Astrocyte (in vitro differentiated cells and primary cell): ENCODE results near the gene OXER1. TPM values are rescaled to one million over a fixed set of nuclear protein-coding genes. Genes with fewer than 3 reads are reported as not detected.

Source experiments
- DNase-seq: peaks from one replicate; pipeline ENCODE4 v3.0.0-alpha.2; 2010; ENCODE audit warnings: low read depth
- FAIRE-seq: peaks from 2 replicates; lab custom pipeline; 2011; peaks lifted over from hg19 to GRCh38; lab: Jason Lieb, UNC
- H2AFZ ChIP-seq: 2 replicates; pipeline ENCODE4 v1.6.0; 2012; ENCODE audit warnings: low read depth, low read length, inconsistent platforms
- H3K27ac ChIP-seq: 2 replicates; pipeline ENCODE4 v1.5.1; 2011; ENCODE audit warnings: low read depth, low read length, inconsistent platforms
- H3K27me3 ChIP-seq: 2 replicates; pipeline ENCODE4 v1.6.0; 2011; ENCODE audit warnings: low read length, inconsistent platforms; ENCODE audit not compliant: insufficient read depth
- H3K36me3 ChIP-seq: 2 replicates; pipeline ENCODE4 v1.5.1; 2011; ENCODE audit warnings: low read length, inconsistent platforms; ENCODE audit not compliant: insufficient read depth
- H3K4me1 ChIP-seq: 2 replicates; pipeline ENCODE4 v1.5.1; 2011; ENCODE audit warnings: low read length, inconsistent platforms; ENCODE audit not compliant: insufficient read depth
- H3K4me2 ChIP-seq: 2 replicates; pipeline ENCODE4 v1.6.0; 2012; ENCODE audit warnings: low read length, inconsistent platforms
- H3K4me3 ChIP-seq: 2 replicates; pipeline ENCODE4 v1.5.1; 2011; ENCODE audit warnings: low read depth, mild to moderate bottlenecking, low read length, inconsistent platforms; ENCODE audit not compliant: insufficient read depth
- H3K79me2 ChIP-seq: 2 replicates; pipeline ENCODE4 v1.6.0; 2012; ENCODE audit warnings: mild to moderate bottlenecking, low read length, inconsistent platforms; ENCODE audit not compliant: insufficient read depth
- H3K9ac ChIP-seq: 2 replicates; pipeline ENCODE4 v1.6.0; 2012; ENCODE audit warnings: mild to moderate bottlenecking, low read length, inconsistent platforms
- H3K9me3 ChIP-seq: 2 replicates; pipeline ENCODE4 v1.5.1; 2012; ENCODE audit warnings: low read depth, mild to moderate bottlenecking, low read length, inconsistent platforms; ENCODE audit not compliant: insufficient read depth
- H4K20me1 ChIP-seq: 2 replicates; pipeline ENCODE4 v1.6.0; 2012; ENCODE audit warnings: low read length, inconsistent platforms; ENCODE audit not compliant: insufficient read depth
- H3K27ac Mint-ChIP-seq: one replicate; pipeline ENCODE4 v1.8.0; 2021; ENCODE audit warnings: mild to moderate bottlenecking, mixed read lengths; ENCODE audit not compliant: unreplicated experiment
- H3K27me3 Mint-ChIP-seq: one replicate; pipeline ENCODE4 v1.8.0; 2021; ENCODE audit warnings: low read depth, mixed read lengths; ENCODE audit not compliant: unreplicated experiment
- H3K36me3 Mint-ChIP-seq: one replicate; pipeline ENCODE4 v1.8.0; 2021; ENCODE audit warnings: low read depth, mixed read lengths; ENCODE audit not compliant: unreplicated experiment
- H3K4me1 Mint-ChIP-seq: one replicate; pipeline ENCODE4 v1.8.0; 2021; ENCODE audit warnings: low read depth, mixed read lengths; ENCODE audit not compliant: unreplicated experiment
- H3K4me3 Mint-ChIP-seq: one replicate; pipeline ENCODE4 v1.8.0; 2021; ENCODE audit warnings: mild to moderate bottlenecking, moderate library complexity, mixed read lengths; ENCODE audit not compliant: unreplicated experiment
- H3K9me3 Mint-ChIP-seq: one replicate; pipeline ENCODE4 v1.8.0; 2021; ENCODE audit warnings: mild to moderate bottlenecking, mixed read lengths; ENCODE audit not compliant: unreplicated experiment
- CTCF ChIP-seq: IDR thresholded peaks from 2 replicates; pipeline ENCODE4 v1.5.1; 2011; ENCODE audit warnings: low read depth, mild to moderate bottlenecking, inconsistent platforms, low read length, moderate library complexity; ENCODE audit not compliant: insufficient read depth
- EZH2 ChIP-seq: IDR thresholded peaks from 2 replicates; pipeline ENCODE4 v1.6.1; 2012; ENCODE audit warnings: mild to moderate bottlenecking, low read length, inconsistent platforms; ENCODE audit not compliant: insufficient read depth
- total RNA-seq: library from RNA; stranded (reverse); gene quantifications from 2 replicates; pipeline ENCODE4 v1.2.1, GENCODE V29; 2021

The OXER1 gene
- total RNA-seq, 1 donor from 2014 or later, result 0.39 TPM

- H3K79me2 ChIP-seq, result no peaks in the 10 kb centered on the region
- no peaks in the 10 kb centered on the region for H3K27me3 ChIP-seq
- no peak for FAIRE-seq
- H3K4me3 ChIP-seq, result no peak overlapping the region
- no peak overlapping the region for H3K9ac ChIP-seq
- H3K36me3 Mint-ChIP-seq, result peaks cover 3% of the 10 kb centered on the region
- H3K27me3 Mint-ChIP-seq, result peaks cover 1% of the 10 kb centered on the region
- no peaks in the 10 kb centered on the region for H3K4me1 Mint-ChIP-seq
- no peaks in the 10 kb centered on the region for H4K20me1 ChIP-seq
- H3K9me3 ChIP-seq, result no peaks in the 10 kb centered on the region
- H3K27ac Mint-ChIP-seq, result no peak overlapping the region
- H3K9me3 Mint-ChIP-seq, result peaks cover 6% of the 10 kb centered on the region
- no peaks in the 10 kb centered on the region for H3K36me3 ChIP-seq
- H3K4me1 ChIP-seq, result no peaks in the 10 kb centered on the region
- no peak overlapping the region for H3K4me3 Mint-ChIP-seq
- H2AFZ ChIP-seq, result no peak overlapping the region
- no peak overlapping the region for H3K27ac ChIP-seq
- no peak for TF ChIP-seq CTCF
- no peak for TF ChIP-seq EZH2
- H3K4me2 ChIP-seq, result no peak overlapping the region
- no peak for DNase-seq
Observed at GRCh38 chr2:42781181-42781580, 17.2 kb upstream of the OXER1 start.

- FAIRE-seq (no peak), DNase-seq (peak; percentile 6)
- no peak overlapping the region for H2AFZ ChIP-seq
- peaks cover 3% of the 10 kb centered on the region for H3K36me3 Mint-ChIP-seq
- no peaks in the 10 kb centered on the region for H3K4me1 Mint-ChIP-seq
- H3K4me3 Mint-ChIP-seq, result no peak overlapping the region
- H3K9me3 Mint-ChIP-seq, result peaks cover 6% of the 10 kb centered on the region
- no peaks in the 10 kb centered on the region for H4K20me1 ChIP-seq
- no peak overlapping the region for H3K4me3 ChIP-seq
- no peaks in the 10 kb centered on the region for H3K4me1 ChIP-seq
- no peaks in the 10 kb centered on the region for H3K79me2 ChIP-seq
- TF ChIP-seq EZH2 (no peak), CTCF (no peak)
- H3K27ac Mint-ChIP-seq, result no peak overlapping the region
- H3K27me3 Mint-ChIP-seq, result peaks cover 2% of the 10 kb centered on the region
- no peaks in the 10 kb centered on the region for H3K9me3 ChIP-seq
- no peaks in the 10 kb centered on the region for H3K27me3 ChIP-seq
- H3K4me2 ChIP-seq, result no peak overlapping the region
- H3K9ac ChIP-seq, result no peak overlapping the region
- H3K27ac ChIP-seq, result no peak overlapping the region
- no peaks in the 10 kb centered on the region for H3K36me3 ChIP-seq
Observed at GRCh38 chr2:42777883-42778805, 14.2 kb upstream of the OXER1 start.

- no peak for FAIRE-seq
- H3K9me3 ChIP-seq, result no peaks in the 10 kb centered on the region
- no peaks in the 10 kb centered on the region for H3K36me3 Mint-ChIP-seq
- H3K27me3 ChIP-seq, result no peaks in the 10 kb centered on the region
- H3K27ac Mint-ChIP-seq, result no peak overlapping the region
- H3K4me2 ChIP-seq, result no peak overlapping the region
- no peak overlapping the region for H3K9ac ChIP-seq
- no peaks in the 10 kb centered on the region for H3K79me2 ChIP-seq
- H2AFZ ChIP-seq, result no peak overlapping the region
- no peak for DNase-seq
- H3K9me3 Mint-ChIP-seq, result peaks cover 3% of the 10 kb centered on the region
- no peak overlapping the region for H3K4me3 Mint-ChIP-seq
- H3K27ac ChIP-seq, result no peak overlapping the region
- no peaks in the 10 kb centered on the region for H3K4me1 Mint-ChIP-seq
- H4K20me1 ChIP-seq, result no peaks in the 10 kb centered on the region
- H3K4me3 ChIP-seq, result no peak overlapping the region
- H3K27me3 Mint-ChIP-seq, result peaks cover 2% of the 10 kb centered on the region
- H3K4me1 ChIP-seq, result no peaks in the 10 kb centered on the region
- H3K36me3 ChIP-seq, result no peaks in the 10 kb centered on the region
- no peak for TF ChIP-seq EZH2
- no peak for TF ChIP-seq CTCF
Observed at GRCh38 chr2:42775810-42776209, 11.9 kb upstream of the OXER1 start.
